SK-N-SH (cell line): Measurements from ENCODE around the gene GLDC. TPM values are rescaled to one million over a fixed set of nuclear protein-coding genes. Genes with fewer than 3 reads are reported as not detected.

ENCODE experiments used
- CTCF ChIA-PET: fragments of 300-600, 350-600 bp; formaldehyde crosslinking; extraction: SDS; loops from one replicate; lab custom pipeline; 2021; lab: Yijun Ruan, JAX
- POLR2A ChIA-PET: fragments of 350-600 bp; sonication (Branson Sonifier 250); formaldehyde crosslinking; extraction: SDS; loops from one replicate; lab custom pipeline; 2020; ENCODE audit warnings: antibody characterized with exemption, inconsistent platforms; lab: Yijun Ruan, JAX
- DNase-seq: peaks from one replicate; pipeline ENCODE4 v3.0.0; 2012
- H2AFZ ChIP-seq: fragments of 200-600 bp; sonication (generic); 2 replicates; pipeline ENCODE4 v1.8.1; 2016; ENCODE audit warnings: antibody characterized with exemption, mild to moderate bottlenecking, low read depth
- H3F3A ChIP-seq: fragments of 200-600 bp; sonication (generic); replicated peaks from 2 replicates; pipeline ENCODE3; 2016; ENCODE audit warnings: antibody characterized with exemption, mild to moderate bottlenecking; ENCODE audit not compliant: insufficient read depth
- H3K27ac ChIP-seq, 2 experiments: fragments of 200-500 bp in 1 of 2; fragments of 200-600 bp in 1 of 2; sonication (Bioruptor generic) in 1 of 2; sonication (generic), shearing (Covaris generic) in 1 of 2; 2 replicates each; pipeline versions ENCODE4 v1.5.1 to v1.6.1; 2014 to 2016; ENCODE audit warnings: low read depth in 2 of 2, inconsistent platforms in 1 of 2, low read length in 1 of 2, mild to moderate bottlenecking in 1 of 2, mixed read lengths in 1 of 2
- H3K27me3 ChIP-seq: fragments of 200-600 bp; sonication (generic), shearing (Covaris generic); 2 replicates; pipeline ENCODE4 v1.6.1; 2016; ENCODE audit warnings: mixed run types; ENCODE audit not compliant: insufficient read depth
- H3K36me3 ChIP-seq, 2 experiments: fragments of 200-500 bp in 1 of 2; fragments of 200-600 bp in 1 of 2; sonication (Bioruptor generic) in 1 of 2; sonication (generic) in 1 of 2; replicated peaks in 1 of 2; 2 replicates each; pipeline versions ENCODE3 to v1.5.1; 2014 to 2016; ENCODE audit warnings: low read length in 1 of 2, mild to moderate bottlenecking in 1 of 2; ENCODE audit not compliant: insufficient read depth in 2 of 2, control insufficient read depth in 1 of 2
- H3K4me1 ChIP-seq, 2 experiments: fragments of 200-500 bp in 1 of 2; fragments of 200-600 bp in 1 of 2; sonication (Bioruptor generic) in 1 of 2; sonication (generic), shearing (Covaris generic) in 1 of 2; 2 replicates each; pipeline versions ENCODE4 v1.5.1 to v1.6.1; 2014 to 2016; ENCODE audit warnings: low read depth in 1 of 2, low read length in 1 of 2, mixed run types in 1 of 2; ENCODE audit not compliant: insufficient read depth in 2 of 2, control insufficient read depth in 1 of 2
- H3K4me2 ChIP-seq: fragments of 200-600 bp; sonication (generic), shearing (Covaris generic); 2 replicates; pipeline ENCODE4 v1.6.1; 2017; ENCODE audit warnings: mixed run types
- H3K4me3 ChIP-seq, 2 experiments: fragments of 200-500 bp in 1 of 2; fragments of 200-600 bp in 1 of 2; sonication (Bioruptor generic) in 1 of 2; sonication (generic), shearing (Covaris generic) in 1 of 2; 2 replicates each; pipeline versions ENCODE4 v1.5.1 to v1.8.1; 2014 to 2016; ENCODE audit warnings: low read depth in 2 of 2, inconsistent platforms in 1 of 2, low read length in 1 of 2, mild to moderate bottlenecking in 1 of 2, mixed read lengths in 1 of 2, moderate library complexity in 1 of 2
- H3K79me2 ChIP-seq: fragments of 200-600 bp; sonication (generic); 2 replicates; pipeline ENCODE4 v1.8.1; 2017; ENCODE audit warnings: mild to moderate bottlenecking; ENCODE audit not compliant: insufficient read depth
- H3K9ac ChIP-seq: fragments of 200-600 bp; sonication (generic); 2 replicates; pipeline ENCODE4 v1.6.1; 2017; ENCODE audit warnings: mixed run types
- H3K9me2 ChIP-seq: fragments of 200-600 bp; sonication (generic); 2 replicates; pipeline ENCODE4 v1.6.1; 2017; ENCODE audit warnings: mixed run types
- H3K9me3 ChIP-seq: fragments of 200-600 bp; sonication (generic); 2 replicates; pipeline ENCODE4 v1.6.1; 2017; ENCODE audit warnings: mixed run types, mild to moderate bottlenecking, moderate library complexity
- H4K20me1 ChIP-seq: fragments of 200-600 bp; sonication (generic); 2 replicates; pipeline ENCODE4 v1.6.1; 2017; ENCODE audit warnings: mild to moderate bottlenecking, mixed run types; ENCODE audit not compliant: insufficient read depth
- ELF1 ChIP-seq: IDR thresholded peaks from 2 replicates; pipeline ENCODE4 v1.4.0; 2012
- EP300 ChIP-seq, 2 experiments: IDR thresholded peaks; 2 replicates each; pipeline versions ENCODE4 v1.4.0 to v1.6.1; 2012; ENCODE audit warnings: borderline replicate concordance in 1 of 2, low read depth in 1 of 2, low read length in 1 of 2
- FOSL2 ChIP-seq: IDR thresholded peaks from 2 replicates; pipeline ENCODE4 v1.4.0; 2012; ENCODE audit warnings: low read depth, mild to moderate bottlenecking, moderate library complexity, borderline replicate concordance
- FOXM1 ChIP-seq: IDR thresholded peaks from 2 replicates; pipeline ENCODE4 v1.4.0; 2012; ENCODE audit warnings: low read depth, mild to moderate bottlenecking
- JUND ChIP-seq: IDR thresholded peaks from 2 replicates; pipeline ENCODE4 v1.4.0; 2012
- MXI1 ChIP-seq: IDR thresholded peaks from 2 replicates; pipeline ENCODE4 v1.6.1; 2012; ENCODE audit warnings: mild to moderate bottlenecking, low read depth, low read length, improper control_type of control experiment
- NRF1 ChIP-seq: IDR thresholded peaks from 2 replicates; pipeline ENCODE4 v1.6.1; 2012; ENCODE audit warnings: low read depth, mild to moderate bottlenecking, low read length
- POLR2AphosphoS5 ChIP-seq: IDR thresholded peaks from 2 replicates; pipeline ENCODE4 v1.6.1; 2012; ENCODE audit warnings: low read depth, low read length
- RCOR1 ChIP-seq: fragments of 150-350 bp; IDR thresholded peaks from 2 replicates; pipeline ENCODE4 v1.6.1; 2017; ENCODE audit warnings: antibody characterized with exemption, low read length
- RFX5 ChIP-seq: IDR thresholded peaks from 2 replicates; pipeline ENCODE4 v1.6.1; 2012; ENCODE audit warnings: mild to moderate bottlenecking, improper control_type of control experiment, low read length
- RXRA ChIP-seq: IDR thresholded peaks from 2 replicates; pipeline ENCODE4 v1.4.0; 2012; ENCODE audit warnings: low read depth, mild to moderate bottlenecking, borderline replicate concordance
- SMC3 ChIP-seq: IDR thresholded peaks from 2 replicates; pipeline ENCODE4 v1.6.1; 2012; ENCODE audit warnings: low read depth, low read length, improper control_type of control experiment
- TAF1 ChIP-seq: IDR thresholded peaks from 2 replicates; pipeline ENCODE4 v1.6.1; 2012; ENCODE audit warnings: low read depth, mild to moderate bottlenecking, low read length, moderate library complexity, borderline replicate concordance
- TEAD4 ChIP-seq: IDR thresholded peaks from 2 replicates; pipeline ENCODE4 v1.4.0; 2012; ENCODE audit warnings: mild to moderate bottlenecking, borderline replicate concordance; ENCODE audit not compliant: insufficient read depth
- WGBS: methylation state at CpG from one replicate; pipeline ENCODE4 v1.1.6; 2017; ENCODE audit warnings: low lambda C conversion rate; 5-methylcytosine and 5-hydroxymethylcytosine counted together
- polyA plus RNA-seq, 3 experiments: library from polyadenylated mRNA; depleted of rRNA; stranded (reverse); fragments of >200 nt; gene quantifications; 2 replicates each; pipeline ENCODE4 v1.2.3, GENCODE V29; 2012
- TF ChIP-seq, protein P1 (sequence below): fragments of 200-600 bp; sonication (generic); IDR thresholded peaks from 2 replicates; pipeline ENCODE4 v1.6.1; 2017; ENCODE audit warnings: antibody characterized with exemption, mild to moderate bottlenecking, moderate library complexity
- TF ChIP-seq, protein P2 (sequence below): fragments of 150-350 bp; IDR thresholded peaks from 2 replicates; pipeline ENCODE4 v1.6.1; 2016; ENCODE audit warnings: mild to moderate bottlenecking, low read depth, low read length
- TF ChIP-seq, protein P3 (sequence below): fragments of 150-350 bp; IDR thresholded peaks from 2 replicates; pipeline ENCODE4 v1.6.1; 2017; ENCODE audit warnings: antibody characterized with exemption, low read length, low read depth, borderline replicate concordance
- TF ChIP-seq, protein P4 (sequence below): IDR thresholded peaks from 2 replicates; pipeline ENCODE4 v1.6.1; 2012; ENCODE audit warnings: mild to moderate bottlenecking, low read depth, low read length, moderate library complexity
- TF ChIP-seq, protein P5 (sequence below): IDR thresholded peaks from 2 replicates; pipeline ENCODE4 v1.4.0; 2012; ENCODE audit warnings: low read depth
- TF ChIP-seq, protein P6 (sequence below): IDR thresholded peaks from 2 replicates; pipeline ENCODE4 v1.4.0; 2012; ENCODE audit warnings: low read depth, borderline replicate concordance

Gene GLDC
- polyA plus RNA-seq, 1 of the 3 experiments (the other 2 are of a cell fraction) = 4.1 TPM

DNA sequence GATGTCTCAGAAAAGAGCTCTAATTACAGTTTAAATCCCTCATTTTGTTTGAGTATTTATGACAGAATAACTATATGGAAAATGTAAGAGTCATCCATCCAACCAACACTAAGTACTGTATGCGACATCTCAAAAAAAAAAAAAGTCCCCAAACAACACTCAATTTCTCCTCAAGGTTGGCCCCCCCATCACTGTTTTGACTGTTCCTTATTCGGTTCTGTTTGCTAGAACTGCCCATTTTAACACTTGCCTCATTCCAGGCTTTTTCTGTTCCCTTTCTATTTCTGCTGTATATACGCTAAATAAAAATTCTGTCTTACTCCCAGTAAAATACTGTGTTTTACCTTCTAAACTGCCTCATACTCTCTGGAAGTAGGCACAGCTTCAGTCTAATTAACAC, 25.2 kb downstream of the GLDC start:
- DNase-seq = no peak
- 88% methylated on average over 3 of the region's 3 CpGs for WGBS
- H3K9ac ChIP-seq = no peak overlapping the region
- no peaks in the 10 kb centered on the region for H3K9me3 ChIP-seq
- no peak overlapping the region for H3K4me3 ChIP-seq
- no peaks in the 10 kb centered on the region for H3F3A ChIP-seq
- POLR2A ChIA-PET = no interaction called here
- no peak for TF ChIP-seq TAF1
- TF ChIP-seq, protein P1, sequence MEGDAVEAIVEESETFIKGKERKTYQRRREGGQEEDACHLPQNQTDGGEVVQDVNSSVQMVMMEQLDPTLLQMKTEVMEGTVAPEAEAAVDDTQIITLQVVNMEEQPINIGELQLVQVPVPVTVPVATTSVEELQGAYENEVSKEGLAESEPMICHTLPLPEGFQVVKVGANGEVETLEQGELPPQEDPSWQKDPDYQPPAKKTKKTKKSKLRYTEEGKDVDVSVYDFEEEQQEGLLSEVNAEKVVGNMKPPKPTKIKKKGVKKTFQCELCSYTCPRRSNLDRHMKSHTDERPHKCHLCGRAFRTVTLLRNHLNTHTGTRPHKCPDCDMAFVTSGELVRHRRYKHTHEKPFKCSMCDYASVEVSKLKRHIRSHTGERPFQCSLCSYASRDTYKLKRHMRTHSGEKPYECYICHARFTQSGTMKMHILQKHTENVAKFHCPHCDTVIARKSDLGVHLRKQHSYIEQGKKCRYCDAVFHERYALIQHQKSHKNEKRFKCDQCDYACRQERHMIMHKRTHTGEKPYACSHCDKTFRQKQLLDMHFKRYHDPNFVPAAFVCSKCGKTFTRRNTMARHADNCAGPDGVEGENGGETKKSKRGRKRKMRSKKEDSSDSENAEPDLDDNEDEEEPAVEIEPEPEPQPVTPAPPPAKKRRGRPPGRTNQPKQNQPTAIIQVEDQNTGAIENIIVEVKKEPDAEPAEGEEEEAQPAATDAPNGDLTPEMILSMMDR = no peak
- no peak for TF ChIP-seq EP300 (IDR thresholded peaks at IDR 0.05; ENCODE audit: borderline replicate concordance in 1 of 2, low read depth in 1 of 2, low read length in 1 of 2)
- TF ChIP-seq NRF1 = no peak
- no peak for TF ChIP-seq RFX5
- no peak for TF ChIP-seq FOSL2
- TF ChIP-seq RXRA = no peak
- TF ChIP-seq, protein P2, sequence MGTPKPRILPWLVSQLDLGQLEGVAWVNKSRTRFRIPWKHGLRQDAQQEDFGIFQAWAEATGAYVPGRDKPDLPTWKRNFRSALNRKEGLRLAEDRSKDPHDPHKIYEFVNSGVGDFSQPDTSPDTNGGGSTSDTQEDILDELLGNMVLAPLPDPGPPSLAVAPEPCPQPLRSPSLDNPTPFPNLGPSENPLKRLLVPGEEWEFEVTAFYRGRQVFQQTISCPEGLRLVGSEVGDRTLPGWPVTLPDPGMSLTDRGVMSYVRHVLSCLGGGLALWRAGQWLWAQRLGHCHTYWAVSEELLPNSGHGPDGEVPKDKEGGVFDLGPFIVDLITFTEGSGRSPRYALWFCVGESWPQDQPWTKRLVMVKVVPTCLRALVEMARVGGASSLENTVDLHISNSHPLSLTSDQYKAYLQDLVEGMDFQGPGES = no peak
- TF ChIP-seq FOXM1 = no peak
- no peak for TF ChIP-seq JUND
- TF ChIP-seq POLR2AphosphoS5 = no peak
- no peak for TF ChIP-seq TEAD4
- TF ChIP-seq, protein P3, sequence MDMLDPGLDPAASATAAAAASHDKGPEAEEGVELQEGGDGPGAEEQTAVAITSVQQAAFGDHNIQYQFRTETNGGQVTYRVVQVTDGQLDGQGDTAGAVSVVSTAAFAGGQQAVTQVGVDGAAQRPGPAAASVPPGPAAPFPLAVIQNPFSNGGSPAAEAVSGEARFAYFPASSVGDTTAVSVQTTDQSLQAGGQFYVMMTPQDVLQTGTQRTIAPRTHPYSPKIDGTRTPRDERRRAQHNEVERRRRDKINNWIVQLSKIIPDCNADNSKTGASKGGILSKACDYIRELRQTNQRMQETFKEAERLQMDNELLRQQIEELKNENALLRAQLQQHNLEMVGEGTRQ = no peak
- no peak for TF ChIP-seq SMC3
- TF ChIP-seq, protein P4, sequence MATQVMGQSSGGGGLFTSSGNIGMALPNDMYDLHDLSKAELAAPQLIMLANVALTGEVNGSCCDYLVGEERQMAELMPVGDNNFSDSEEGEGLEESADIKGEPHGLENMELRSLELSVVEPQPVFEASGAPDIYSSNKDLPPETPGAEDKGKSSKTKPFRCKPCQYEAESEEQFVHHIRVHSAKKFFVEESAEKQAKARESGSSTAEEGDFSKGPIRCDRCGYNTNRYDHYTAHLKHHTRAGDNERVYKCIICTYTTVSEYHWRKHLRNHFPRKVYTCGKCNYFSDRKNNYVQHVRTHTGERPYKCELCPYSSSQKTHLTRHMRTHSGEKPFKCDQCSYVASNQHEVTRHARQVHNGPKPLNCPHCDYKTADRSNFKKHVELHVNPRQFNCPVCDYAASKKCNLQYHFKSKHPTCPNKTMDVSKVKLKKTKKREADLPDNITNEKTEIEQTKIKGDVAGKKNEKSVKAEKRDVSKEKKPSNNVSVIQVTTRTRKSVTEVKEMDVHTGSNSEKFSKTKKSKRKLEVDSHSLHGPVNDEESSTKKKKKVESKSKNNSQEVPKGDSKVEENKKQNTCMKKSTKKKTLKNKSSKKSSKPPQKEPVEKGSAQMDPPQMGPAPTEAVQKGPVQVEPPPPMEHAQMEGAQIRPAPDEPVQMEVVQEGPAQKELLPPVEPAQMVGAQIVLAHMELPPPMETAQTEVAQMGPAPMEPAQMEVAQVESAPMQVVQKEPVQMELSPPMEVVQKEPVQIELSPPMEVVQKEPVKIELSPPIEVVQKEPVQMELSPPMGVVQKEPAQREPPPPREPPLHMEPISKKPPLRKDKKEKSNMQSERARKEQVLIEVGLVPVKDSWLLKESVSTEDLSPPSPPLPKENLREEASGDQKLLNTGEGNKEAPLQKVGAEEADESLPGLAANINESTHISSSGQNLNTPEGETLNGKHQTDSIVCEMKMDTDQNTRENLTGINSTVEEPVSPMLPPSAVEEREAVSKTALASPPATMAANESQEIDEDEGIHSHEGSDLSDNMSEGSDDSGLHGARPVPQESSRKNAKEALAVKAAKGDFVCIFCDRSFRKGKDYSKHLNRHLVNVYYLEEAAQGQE = no peak
- TF ChIP-seq RCOR1 = no peak
- TF ChIP-seq, protein P5, sequence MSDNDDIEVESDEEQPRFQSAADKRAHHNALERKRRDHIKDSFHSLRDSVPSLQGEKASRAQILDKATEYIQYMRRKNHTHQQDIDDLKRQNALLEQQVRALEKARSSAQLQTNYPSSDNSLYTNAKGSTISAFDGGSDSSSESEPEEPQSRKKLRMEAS = no peak
- TF ChIP-seq MXI1 = no peak
- TF ChIP-seq ELF1 = no peak
- TF ChIP-seq, protein P6, sequence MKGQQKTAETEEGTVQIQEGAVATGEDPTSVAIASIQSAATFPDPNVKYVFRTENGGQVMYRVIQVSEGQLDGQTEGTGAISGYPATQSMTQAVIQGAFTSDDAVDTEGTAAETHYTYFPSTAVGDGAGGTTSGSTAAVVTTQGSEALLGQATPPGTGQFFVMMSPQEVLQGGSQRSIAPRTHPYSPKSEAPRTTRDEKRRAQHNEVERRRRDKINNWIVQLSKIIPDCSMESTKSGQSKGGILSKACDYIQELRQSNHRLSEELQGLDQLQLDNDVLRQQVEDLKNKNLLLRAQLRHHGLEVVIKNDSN = no peak
- CTCF ChIA-PET = no interaction called here
- H3K4me1 ChIP-seq = no peaks in the 10 kb centered on the region
- H2AFZ ChIP-seq = no peak overlapping the region
- no peaks in the 10 kb centered on the region for H3K36me3 ChIP-seq
- no peaks in the 10 kb centered on the region for H3K27me3 ChIP-seq
- no peaks in the 10 kb centered on the region for H4K20me1 ChIP-seq
- no peaks in the 10 kb centered on the region for H3K9me2 ChIP-seq
- H3K4me2 ChIP-seq = no peak overlapping the region
- no peaks in the 10 kb centered on the region for H3K79me2 ChIP-seq
- no peak overlapping the region for H3K27ac ChIP-seq
